ENCODE results near the gene SECISBP2L.

Gene SECISBP2L

GRCh38 chr15:49040151-49040550 is 6.1 kb downstream of the SECISBP2L start:
- H3K4me1 Mint-ChIP-seq (ENCODE audit: low read depth) = peaks cover 54% of the 10 kb centered on the region
- H3K36me3 Mint-ChIP-seq = peaks cover 11% of the 10 kb centered on the region
- H3K27me3 Mint-ChIP-seq = no peaks in the 10 kb centered on the region
- no peak overlapping the region for H3K27ac Mint-ChIP-seq
- no peak overlapping the region for H3K4me3 Mint-ChIP-seq
- no peaks in the 10 kb centered on the region for H3K9me3 Mint-ChIP-seq (ENCODE audit: low read depth)

DNA sequence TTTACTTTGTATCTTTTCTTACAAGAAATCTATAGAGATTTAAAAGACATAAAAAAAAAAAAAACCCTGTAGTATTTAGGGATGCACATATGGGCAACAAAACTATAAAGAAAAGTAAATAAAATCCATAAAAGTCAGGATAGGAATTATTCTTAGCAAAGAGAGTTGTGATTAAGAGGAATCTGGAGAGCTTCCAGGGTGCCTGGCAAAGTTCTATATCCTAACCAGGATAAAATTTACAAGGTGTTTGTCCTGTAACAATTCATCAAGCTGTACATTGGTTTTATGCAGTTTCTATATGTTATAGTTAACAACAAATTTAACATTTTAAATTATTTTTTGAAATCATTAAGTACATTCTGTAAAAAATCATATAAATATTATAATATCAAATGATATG is 7.9 kb downstream of the SECISBP2L start:
- Mint-ChIP-seq H3K27me3 (no peaks in the 10 kb centered on the region), H3K36me3 (peaks cover 13% of the 10 kb centered on the region), H3K4me1 (ENCODE audit: low read depth) (peaks cover 41% of the 10 kb centered on the region), H3K27ac (no peak overlapping the region), H3K4me3 (no peak overlapping the region), H3K9me3 (ENCODE audit: low read depth) (no peaks in the 10 kb centered on the region)

GRCh38 chr15:49037546-49037940 is 8.7 kb downstream of the SECISBP2L start:
- Mint-ChIP-seq H3K27me3 (no peaks in the 10 kb centered on the region), H3K27ac (peak overlapping the region; percentile 22), H3K4me1 (ENCODE audit: low read depth) (peaks cover 40% of the 10 kb centered on the region), H3K36me3 (peaks cover 13% of the 10 kb centered on the region), H3K4me3 (no peak overlapping the region), H3K9me3 (ENCODE audit: low read depth) (no peaks in the 10 kb centered on the region)

GRCh38 chr15:49036650-49037545 is 9.3 kb downstream of the SECISBP2L start:
- no peak overlapping the region for H3K4me3 Mint-ChIP-seq
- peaks cover 37% of the 10 kb centered on the region for H3K4me1 Mint-ChIP-seq (ENCODE audit: low read depth)
- no peaks in the 10 kb centered on the region for H3K27me3 Mint-ChIP-seq
- peaks cover 15% of the 10 kb centered on the region for H3K36me3 Mint-ChIP-seq
- no peaks in the 10 kb centered on the region for H3K9me3 Mint-ChIP-seq (ENCODE audit: low read depth)
- H3K27ac Mint-ChIP-seq = no peak overlapping the region

GRCh38 chr15:49035825-49036224 is 10.4 kb downstream of the SECISBP2L start:
- H3K27ac Mint-ChIP-seq = no peak overlapping the region
- H3K4me3 Mint-ChIP-seq = no peak overlapping the region
- no peaks in the 10 kb centered on the region for H3K27me3 Mint-ChIP-seq
- H3K4me1 Mint-ChIP-seq (ENCODE audit: low read depth) = peaks cover 29% of the 10 kb centered on the region
- H3K9me3 Mint-ChIP-seq (ENCODE audit: low read depth) = no peaks in the 10 kb centered on the region
- H3K36me3 Mint-ChIP-seq = peaks cover 12% of the 10 kb centered on the region

DNA sequence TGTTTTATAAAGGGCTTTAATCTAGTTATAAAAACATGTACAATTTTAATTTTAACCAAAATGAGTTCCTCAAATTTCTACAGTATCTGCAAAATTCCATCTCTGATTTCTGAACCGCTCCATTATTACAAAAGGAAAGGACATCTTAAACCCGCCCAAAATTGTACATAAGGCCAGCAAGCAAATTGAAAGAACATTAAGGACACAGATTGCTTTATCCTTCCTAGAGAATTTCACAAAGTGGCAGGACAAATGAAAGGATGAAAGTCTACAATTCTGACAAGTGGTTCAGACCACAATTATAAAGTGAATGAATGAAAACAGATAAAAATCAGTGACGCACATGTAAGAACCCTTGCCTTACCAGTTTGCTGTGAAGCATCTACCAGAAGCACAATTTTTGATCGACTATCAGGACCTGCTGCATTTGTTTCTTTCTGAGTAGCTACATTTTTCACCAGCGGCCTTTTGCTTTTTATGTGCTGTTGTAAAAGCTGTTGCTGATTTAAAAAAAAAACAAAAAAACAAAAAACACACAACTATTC is 13.6 kb downstream of the SECISBP2L start:
- Mint-ChIP-seq H3K36me3 (peaks cover 15% of the 10 kb centered on the region), H3K27ac (no peak overlapping the region), H3K4me1 (ENCODE audit: low read depth) (peaks cover 12% of the 10 kb centered on the region), H3K9me3 (ENCODE audit: low read depth) (no peaks in the 10 kb centered on the region), H3K27me3 (no peaks in the 10 kb centered on the region), H3K4me3 (no peak overlapping the region)

GRCh38 chr15:49031804-49032203 is 14.4 kb downstream of the SECISBP2L start:
- Mint-ChIP-seq H3K4me1 (ENCODE audit: low read depth) (peaks cover 5% of the 10 kb centered on the region), H3K36me3 (peaks cover 16% of the 10 kb centered on the region), H3K27me3 (no peaks in the 10 kb centered on the region), H3K4me3 (no peak overlapping the region), H3K9me3 (ENCODE audit: low read depth) (no peaks in the 10 kb centered on the region), H3K27ac (no peak overlapping the region)

DNA sequence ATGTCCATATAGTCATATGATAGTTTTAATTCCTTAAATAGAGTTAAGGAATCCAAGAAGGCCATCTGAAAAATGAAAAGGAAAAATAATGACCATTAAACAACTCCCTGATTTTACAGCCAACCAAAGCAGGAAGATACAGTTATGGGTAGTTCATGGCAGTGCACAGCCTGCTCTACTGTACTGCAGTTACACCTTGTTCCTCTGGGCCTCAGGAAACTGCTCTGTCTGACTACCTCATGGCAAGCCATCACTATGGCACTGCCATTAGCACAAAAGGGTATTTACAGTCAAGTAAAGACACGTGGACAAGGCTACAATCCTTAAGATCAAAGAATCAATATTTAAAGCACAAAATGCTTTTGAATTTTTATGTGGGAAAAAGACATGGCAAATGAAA is 19.5 kb downstream of the SECISBP2L start:
- Mint-ChIP-seq H3K4me3 (no peak overlapping the region), H3K4me1 (ENCODE audit: low read depth) (no peaks in the 10 kb centered on the region), H3K27me3 (no peaks in the 10 kb centered on the region), H3K27ac (no peak overlapping the region), H3K9me3 (ENCODE audit: low read depth) (no peaks in the 10 kb centered on the region), H3K36me3 (peaks cover 20% of the 10 kb centered on the region)

- H3K27ac Mint-ChIP-seq = no peak overlapping the region
- no peaks in the 10 kb centered on the region for H3K4me1 Mint-ChIP-seq (ENCODE audit: low read depth)
- no peaks in the 10 kb centered on the region for H3K27me3 Mint-ChIP-seq
- H3K4me3 Mint-ChIP-seq = no peak overlapping the region
- peaks cover 24% of the 10 kb centered on the region for H3K36me3 Mint-ChIP-seq
- no peaks in the 10 kb centered on the region for H3K9me3 Mint-ChIP-seq (ENCODE audit: low read depth)
Observed at GRCh38 chr15:49024840-49025239, 21.4 kb downstream of the SECISBP2L start.

DNA sequence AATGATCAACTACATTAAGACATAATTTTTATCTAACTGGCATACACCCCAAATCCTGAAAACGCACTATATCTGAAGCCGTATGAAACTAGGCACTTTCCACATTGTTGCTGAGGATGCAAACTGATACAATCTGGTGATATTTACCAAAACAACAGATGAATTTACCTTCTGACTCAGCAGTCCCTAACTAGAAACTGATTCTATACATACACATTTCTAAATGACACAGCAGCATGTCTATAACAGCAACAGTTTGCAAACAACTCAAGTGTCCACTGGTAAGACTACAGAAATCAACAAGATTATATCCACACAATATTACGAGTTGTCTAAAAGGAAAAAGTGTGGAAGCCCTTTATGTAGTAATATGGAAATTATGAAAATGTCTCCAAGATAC is 22.9 kb downstream of the SECISBP2L start:
- Mint-ChIP-seq H3K27ac (no peak overlapping the region), H3K36me3 (peaks cover 17% of the 10 kb centered on the region), H3K9me3 (ENCODE audit: low read depth) (no peaks in the 10 kb centered on the region), H3K4me1 (ENCODE audit: low read depth) (no peaks in the 10 kb centered on the region), H3K4me3 (no peak overlapping the region), H3K27me3 (no peaks in the 10 kb centered on the region)

GRCh38 chr15:49015896-49016295 is 30.4 kb downstream of the SECISBP2L start:
- Mint-ChIP-seq H3K36me3 (peaks cover 15% of the 10 kb centered on the region), H3K9me3 (ENCODE audit: low read depth) (no peaks in the 10 kb centered on the region), H3K4me1 (ENCODE audit: low read depth) (no peaks in the 10 kb centered on the region), H3K27ac (no peak overlapping the region), H3K27me3 (no peaks in the 10 kb centered on the region), H3K4me3 (no peak overlapping the region)

GRCh38 chr15:48999314-48999713 is 46.9 kb downstream of the SECISBP2L start:
- no peaks in the 10 kb centered on the region for H3K4me1 Mint-ChIP-seq (ENCODE audit: low read depth)
- H3K36me3 Mint-ChIP-seq = peaks cover 25% of the 10 kb centered on the region
- H3K27me3 Mint-ChIP-seq = no peaks in the 10 kb centered on the region
- no peaks in the 10 kb centered on the region for H3K9me3 Mint-ChIP-seq (ENCODE audit: low read depth)
- H3K27ac Mint-ChIP-seq = no peak overlapping the region
- no peak overlapping the region for H3K4me3 Mint-ChIP-seq

DNA sequence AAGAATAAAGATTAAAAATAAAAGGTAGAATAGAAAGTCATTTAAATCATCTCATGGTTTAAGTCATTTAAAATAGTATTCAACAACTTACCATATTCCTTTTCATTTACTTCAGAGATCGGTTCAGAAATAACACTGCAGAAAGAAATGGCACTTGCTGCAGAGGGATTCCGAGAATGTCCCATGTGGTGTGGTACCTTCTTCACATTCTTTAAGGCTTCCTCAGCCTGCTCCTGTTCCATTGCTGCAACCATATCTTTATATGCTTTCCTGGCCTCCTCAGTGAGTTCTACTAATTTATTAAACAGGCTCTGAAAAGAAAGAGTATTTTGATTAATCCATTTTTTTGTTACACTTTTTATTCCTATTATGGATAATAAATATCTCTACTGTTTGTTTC is 50.0 kb downstream of the SECISBP2L start:
- no peaks in the 10 kb centered on the region for H3K4me1 Mint-ChIP-seq (ENCODE audit: low read depth)

GRCh38 chr15:48993380-48993779 is 52.9 kb downstream of the SECISBP2L start:
- H3K9me3 Mint-ChIP-seq (ENCODE audit: low read depth) = no peaks in the 10 kb centered on the region
- peaks cover 24% of the 10 kb centered on the region for H3K36me3 Mint-ChIP-seq
- no peaks in the 10 kb centered on the region for H3K27me3 Mint-ChIP-seq
- H3K4me1 Mint-ChIP-seq (ENCODE audit: low read depth) = no peaks in the 10 kb centered on the region
- H3K27ac Mint-ChIP-seq = no peak overlapping the region
- no peak overlapping the region for H3K4me3 Mint-ChIP-seq

More for the DNA sequence above, 50.0 kb downstream of the SECISBP2L start:
- Mint-ChIP-seq H3K27me3 (no peaks in the 10 kb centered on the region), H3K9me3 (ENCODE audit: low read depth) (no peaks in the 10 kb centered on the region), H3K36me3 (peaks cover 23% of the 10 kb centered on the region), H3K27ac (no peak overlapping the region), H3K4me3 (no peak overlapping the region)

DNA sequence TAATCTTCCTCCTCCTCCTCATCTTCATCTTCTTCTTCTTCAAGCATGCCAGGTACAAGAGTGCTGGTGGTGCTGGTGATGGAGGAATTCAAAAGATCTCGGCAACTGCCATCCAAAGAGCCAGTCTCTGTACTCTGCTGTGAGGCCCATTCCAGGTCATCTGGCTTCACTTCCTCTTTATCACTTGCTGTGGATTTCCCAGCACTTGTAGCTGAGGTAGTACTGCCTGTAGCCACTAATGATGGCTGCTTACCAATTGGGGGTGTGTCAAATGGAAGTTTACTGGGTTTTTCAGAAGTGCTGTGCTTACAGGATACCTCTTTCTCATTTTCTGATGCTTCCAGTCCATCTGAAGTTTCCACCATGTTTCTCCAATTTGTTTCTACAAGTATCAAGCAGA is 53.7 kb downstream of the SECISBP2L start:
- Mint-ChIP-seq H3K27ac (no peak overlapping the region), H3K27me3 (no peaks in the 10 kb centered on the region), H3K4me1 (ENCODE audit: low read depth) (no peaks in the 10 kb centered on the region), H3K36me3 (peaks cover 24% of the 10 kb centered on the region), H3K9me3 (ENCODE audit: low read depth) (no peaks in the 10 kb centered on the region), H3K4me3 (no peak overlapping the region)

GRCh38 chr15:48992096-48992495 is 54.1 kb downstream of the SECISBP2L start:
- H3K27ac Mint-ChIP-seq = no peak overlapping the region
- H3K27me3 Mint-ChIP-seq = no peaks in the 10 kb centered on the region
- H3K4me1 Mint-ChIP-seq (ENCODE audit: low read depth) = no peaks in the 10 kb centered on the region
- no peak overlapping the region for H3K4me3 Mint-ChIP-seq
- H3K9me3 Mint-ChIP-seq (ENCODE audit: low read depth) = no peaks in the 10 kb centered on the region
- H3K36me3 Mint-ChIP-seq = peaks cover 21% of the 10 kb centered on the region
